GM21447 (cell line): ENCODE results near the gene NAV2.

ENCODE experiments used
- ATAC-seq: cut with Tn5 transposase; IDR thresholded peaks from one replicate; pipeline ENCODE4 v1.9.1; 2021; ENCODE audit not compliant: unreplicated experiment

The NAV2 gene

DNA sequence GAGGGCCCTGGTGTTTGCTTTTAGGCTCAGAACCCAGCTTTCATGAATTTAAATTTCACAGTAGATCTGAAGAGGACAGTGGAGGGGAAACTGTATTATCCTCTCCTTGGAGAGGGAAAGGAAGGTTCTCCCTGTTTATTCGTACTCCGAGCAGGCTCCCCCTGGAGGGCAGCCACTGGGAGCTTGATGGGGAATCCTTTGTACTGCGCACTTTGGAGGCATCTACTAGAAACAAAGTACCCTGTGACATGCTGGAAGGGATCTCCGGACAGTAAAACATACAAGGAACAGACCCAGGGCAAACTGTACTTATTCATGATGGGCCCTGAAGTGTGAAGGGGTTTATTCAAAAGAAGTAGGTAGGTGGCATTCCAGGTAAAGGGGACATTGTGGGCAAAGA, 27.2 kb downstream of the NAV2 start:
- ATAC-seq: no peak

DNA sequence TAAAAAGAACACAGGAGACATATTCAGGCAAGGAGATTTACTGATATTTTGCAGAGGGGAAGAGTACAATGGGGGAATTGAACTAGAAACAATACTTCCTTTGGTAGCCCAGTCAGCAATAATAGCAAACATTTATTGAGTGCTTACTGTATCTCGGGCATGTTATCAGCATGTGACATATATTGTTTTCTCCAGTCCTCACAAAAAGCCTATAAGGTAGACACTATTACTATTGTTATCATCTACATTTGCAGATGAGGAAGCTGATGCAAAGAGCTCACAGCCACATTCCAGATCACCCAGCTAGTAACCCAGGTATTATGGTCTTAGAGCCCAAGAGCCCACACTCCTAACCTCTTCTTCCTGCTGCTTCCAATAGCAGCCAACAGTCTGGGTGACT, 27.9 kb downstream of the NAV2 start:
- no peak for ATAC-seq

DNA sequence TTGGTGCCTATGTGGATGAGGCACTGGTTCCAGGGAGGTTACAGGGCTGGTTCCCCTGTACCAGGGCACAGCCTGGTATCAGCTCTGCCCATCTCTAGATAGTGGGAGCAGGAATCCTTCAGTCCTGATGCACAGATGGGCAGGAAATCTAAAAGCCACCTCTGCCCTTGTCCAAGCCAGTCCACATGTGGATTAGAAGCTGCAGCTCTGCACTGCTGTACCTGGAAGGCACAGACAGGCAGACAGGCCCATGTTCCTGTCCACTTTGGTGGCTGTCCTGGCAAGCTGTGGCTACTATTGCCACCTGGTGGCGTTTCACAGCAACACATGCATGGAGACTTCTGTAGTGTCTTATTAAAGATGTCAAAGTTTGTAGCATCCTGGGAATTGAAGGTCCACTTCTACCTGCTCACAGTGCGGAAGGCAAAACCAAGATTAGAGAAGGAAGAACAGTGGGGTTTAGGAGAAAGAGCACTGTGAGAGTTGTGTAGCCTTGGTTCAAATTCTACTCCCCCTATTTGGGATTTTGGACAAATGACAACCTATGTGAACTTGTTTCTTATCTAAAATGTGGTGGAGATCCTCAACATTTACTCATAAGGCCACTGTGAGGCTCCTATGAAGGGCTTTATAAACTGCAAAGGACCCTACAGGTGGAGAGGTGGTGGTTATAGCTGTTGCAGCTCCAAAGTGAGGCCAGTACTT, 30.1 kb downstream of the NAV2 start:
- peak; percentile 79 for ATAC-seq

DNA sequence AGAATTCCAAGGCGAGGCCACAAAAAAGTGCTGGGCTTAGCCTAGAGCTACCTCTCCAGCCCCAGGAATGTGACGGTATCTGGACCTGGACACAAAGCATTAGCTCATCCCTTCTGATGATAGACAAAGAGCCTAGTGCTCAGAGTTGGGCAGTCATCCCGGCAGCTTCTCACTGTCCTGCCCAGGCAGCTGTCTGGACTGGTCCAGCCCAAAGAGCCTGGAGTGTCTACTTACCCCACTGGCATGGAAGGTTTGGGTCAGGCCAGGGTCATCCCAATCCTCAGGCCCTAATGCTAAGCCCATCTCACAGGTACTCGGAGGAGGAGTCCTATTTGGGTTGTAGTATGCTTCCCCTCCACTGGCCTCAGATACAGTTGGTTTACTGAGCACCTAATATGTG, 31.0 kb downstream of the NAV2 start:
- ATAC-seq: no peak

DNA sequence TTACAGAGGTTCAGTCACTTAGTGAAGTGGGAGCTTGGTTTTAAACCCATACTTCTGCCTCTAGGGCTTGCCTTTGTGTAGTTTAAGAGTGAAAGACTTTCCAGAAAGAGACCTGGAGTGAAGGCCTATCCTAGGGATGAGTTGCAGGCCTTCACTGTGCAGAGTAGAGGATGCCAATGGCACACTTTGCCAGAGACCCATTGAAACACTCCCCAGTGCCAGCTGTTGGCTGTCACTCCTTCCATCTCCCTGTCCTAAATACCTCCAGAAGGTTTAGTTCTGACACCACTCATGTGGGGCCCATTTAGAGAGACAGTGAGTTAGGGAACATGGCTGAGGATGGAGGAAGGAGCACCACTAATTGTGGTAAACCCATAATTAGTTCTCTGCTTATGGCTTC, 31.5 kb downstream of the NAV2 start:
- ATAC-seq: no peak

DNA sequence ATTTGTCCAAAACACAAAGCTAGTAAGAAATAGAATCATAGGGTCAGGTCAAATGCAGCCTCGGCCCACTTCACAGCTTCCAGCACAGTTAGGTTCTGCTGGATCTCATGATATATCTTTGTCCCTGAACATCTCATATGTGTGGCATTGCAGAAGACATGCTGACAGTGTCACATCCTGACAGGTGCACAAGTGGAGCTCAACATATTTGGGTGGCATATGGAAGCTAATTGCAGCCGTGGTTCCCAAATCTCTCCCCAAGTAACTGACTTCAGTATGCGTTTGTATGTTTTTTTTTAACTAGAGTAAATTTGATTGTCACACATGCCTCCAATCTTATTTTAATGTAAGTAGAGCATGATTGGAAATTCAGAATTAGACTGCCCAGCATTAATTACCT, 33.4 kb downstream of the NAV2 start:
- ATAC-seq: no peak

DNA sequence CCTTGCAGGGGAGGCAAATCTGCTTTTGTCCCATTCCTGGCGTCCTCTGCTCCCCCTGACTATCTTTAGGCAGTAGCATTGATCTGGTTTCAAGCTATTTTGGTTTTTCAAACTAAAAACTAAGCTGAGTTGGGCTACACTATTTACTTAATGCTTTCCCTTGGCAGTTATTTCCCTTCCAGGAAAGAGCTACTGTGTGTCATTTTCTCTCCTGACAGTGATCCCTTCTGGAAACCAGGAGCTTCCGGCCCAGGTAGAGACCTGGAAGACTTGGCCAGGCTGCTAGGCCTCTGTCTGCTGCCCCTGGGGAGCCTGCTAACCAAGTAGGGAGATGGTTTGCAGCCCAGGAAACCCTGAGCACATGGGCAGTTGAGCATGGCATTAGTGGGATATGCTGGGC, 35.0 kb downstream of the NAV2 start:
- no peak for ATAC-seq

DNA sequence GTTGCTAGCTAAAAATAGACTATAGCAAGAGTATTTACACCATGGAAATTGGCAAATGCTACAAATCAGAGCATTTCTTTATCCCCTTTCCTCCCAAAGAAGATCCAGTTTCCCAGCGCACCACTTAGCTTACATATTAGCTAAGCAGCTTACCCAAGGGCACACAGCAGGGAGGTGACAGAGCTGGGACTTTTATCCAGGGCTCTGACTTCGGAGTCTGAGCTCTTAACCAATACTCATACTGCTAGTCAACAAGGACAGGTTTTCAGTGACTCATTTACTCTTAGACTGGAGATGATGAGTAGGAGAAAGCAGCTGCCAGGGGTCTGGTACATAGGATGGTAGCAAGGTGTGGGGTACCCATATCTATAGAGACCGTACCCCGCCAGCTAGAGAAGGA, 38.4 kb downstream of the NAV2 start:
- ATAC-seq: no peak

DNA sequence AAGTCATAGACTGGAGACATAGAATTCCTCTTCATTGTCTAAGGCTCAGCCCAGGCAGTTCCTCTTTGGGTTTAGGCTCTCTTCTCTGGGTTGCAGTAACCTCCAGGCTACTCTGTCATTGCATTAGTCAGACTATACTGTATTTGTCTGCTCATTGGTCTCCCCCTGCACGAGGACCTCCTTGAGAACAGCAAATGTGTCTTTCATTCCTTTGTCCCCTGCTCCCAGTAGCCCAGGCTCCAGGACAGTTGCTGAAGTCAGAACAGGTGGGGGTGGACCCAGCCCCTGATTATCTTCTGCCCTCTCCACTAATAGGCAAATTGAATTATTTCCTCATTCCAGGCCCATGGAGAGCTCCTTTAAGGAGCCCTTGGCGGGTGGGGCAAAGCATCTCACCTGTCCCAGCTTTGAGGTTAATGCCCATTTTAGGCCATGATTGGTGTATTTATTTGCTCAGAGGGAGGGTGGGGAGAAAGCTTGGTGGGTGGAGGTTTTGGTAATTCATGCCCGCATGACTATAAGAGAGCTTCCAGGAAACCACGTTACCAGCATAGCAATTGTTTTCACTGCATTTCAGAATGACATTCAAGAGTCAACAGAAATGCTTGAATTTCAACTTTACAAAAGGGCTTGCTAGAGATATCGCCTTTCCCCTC, 40.9 kb downstream of the NAV2 start:
- ATAC-seq: no peak

DNA sequence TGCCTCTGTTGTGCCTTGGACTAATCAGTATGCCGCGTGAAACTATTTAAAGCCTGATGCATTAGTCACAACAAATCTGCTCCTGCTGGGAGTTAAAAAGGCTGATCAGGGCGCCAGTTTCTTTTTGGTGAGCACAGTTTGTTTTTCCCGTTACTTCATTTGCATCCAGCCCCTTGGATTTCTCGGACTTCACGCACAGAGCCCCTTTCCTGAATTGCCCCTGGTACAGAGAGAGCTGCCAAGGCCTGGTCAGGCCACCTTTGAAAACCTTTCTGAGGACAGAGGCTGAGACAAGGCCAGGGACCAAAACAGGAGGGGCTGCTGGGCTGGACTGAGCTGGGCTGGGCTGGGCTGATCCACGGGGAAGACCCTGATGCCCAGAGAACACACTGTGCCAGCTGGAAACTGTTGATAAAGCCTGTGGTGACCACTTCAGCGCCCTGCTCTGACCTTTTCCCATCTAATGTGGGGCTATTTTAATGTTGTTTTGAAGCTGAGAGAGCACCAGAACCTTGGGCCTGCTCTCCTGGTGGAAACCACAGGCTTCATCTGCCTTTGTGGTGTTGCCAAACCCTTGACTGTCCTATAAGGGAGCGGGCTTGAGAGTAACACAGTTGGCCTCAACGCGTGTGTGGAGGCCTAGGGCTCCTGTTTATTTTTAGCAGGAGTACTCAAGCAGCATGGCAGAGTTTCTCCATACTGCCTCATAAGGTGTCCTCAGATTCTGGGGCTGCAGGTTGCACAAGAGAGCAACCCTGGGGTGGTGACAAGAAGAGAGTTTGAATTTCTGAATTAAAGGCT, 44.2 kb downstream of the NAV2 start:
- ATAC-seq: no peak

DNA sequence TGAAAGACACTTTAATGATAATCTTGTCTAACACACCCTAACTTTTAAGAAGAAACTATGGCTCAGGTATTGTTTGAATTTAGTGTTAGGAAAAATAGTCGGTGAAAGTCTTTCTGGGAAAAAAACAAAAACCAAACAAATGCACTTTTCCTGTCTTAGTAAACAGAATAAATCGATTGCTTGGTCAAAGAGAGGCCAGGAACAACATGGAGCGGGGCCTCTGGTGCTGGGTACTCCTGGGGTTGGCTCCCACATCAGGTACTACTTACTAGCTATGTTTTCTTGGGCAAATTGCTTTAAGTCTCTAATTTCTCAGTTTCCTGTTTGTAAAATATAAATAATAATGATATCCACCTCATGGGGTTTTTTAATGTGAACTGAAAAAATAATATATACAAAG, 46.8 kb downstream of the NAV2 start:
- no peak for ATAC-seq

DNA sequence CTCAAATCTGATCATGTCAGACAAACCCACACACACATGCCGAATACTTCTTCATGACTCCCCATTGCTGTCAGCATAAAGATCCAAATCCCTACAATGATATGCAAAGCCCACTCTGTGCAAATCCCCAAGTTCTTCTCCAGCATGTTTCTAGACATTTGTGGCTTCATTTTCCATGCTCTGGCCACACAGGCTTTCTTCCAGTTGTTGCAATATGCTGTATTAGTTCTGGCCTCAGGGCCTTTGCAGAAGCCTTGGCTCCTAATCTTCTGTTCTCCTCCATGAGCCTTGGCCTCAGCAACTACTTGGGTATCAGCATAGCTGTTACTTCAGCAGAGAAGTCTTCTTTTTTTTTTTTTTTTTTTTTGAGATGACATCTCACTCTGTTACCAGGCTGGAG, 49.6 kb downstream of the NAV2 start:
- ATAC-seq: no peak

DNA sequence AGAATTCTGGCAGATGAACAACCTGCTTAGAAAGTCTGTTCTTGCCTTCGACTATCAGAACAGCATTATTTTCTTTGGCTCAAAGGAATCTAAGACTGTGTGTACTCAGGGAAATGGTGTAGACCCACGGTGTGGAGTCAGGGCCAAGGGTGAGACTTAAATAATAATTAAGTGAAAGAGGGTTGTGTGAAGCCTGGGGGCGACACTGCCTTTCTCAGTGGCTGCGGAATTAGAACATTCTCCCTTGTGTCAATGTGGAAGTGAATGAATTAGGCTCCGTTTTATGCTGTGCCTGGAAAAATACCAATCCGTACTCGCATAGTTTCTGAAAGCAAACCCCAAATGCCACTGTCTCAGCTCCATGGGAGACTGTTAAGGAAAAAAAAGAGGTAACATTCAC, 50.7 kb downstream of the NAV2 start:
- no peak for ATAC-seq

DNA sequence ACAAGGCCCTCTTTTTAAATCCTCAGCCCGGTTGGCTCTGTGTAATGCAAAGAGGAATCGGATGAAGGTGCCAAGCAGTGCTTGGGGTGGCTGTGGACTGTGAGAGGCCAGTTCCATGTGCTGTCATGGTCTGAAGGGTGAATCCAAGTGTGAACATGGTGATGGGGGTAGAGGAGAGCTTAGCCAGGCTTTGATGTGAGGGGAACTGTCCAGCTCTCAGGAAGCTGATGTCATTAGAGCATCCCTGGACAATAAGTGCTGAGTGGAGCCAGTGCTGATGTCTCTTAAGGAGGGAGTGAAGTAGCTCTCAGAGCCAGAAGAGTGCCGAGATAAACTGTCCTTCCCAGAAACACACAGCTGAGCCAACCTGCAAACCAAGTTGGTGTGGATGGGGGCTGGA, 53.6 kb downstream of the NAV2 start:
- ATAC-seq: no peak

DNA sequence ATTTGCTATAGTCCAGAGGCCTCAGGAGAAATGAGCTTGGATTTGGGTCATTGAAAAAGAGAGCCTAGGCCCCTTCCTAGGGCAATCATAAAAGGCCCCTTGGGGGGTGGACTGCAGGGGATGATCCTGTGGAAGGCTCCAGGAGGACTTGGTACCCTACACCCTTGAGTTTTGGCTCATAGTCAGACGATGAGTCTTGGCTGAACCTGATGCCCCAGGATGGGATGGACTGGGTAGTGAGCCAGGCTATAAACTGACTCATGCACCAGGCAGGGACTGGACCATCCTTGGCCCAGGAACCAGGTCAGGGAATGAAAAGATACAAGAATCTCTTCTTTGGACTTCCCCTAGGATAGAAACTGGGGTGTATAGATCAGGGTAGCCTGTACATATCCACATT, 54.2 kb downstream of the NAV2 start:
- ATAC-seq: no peak

DNA sequence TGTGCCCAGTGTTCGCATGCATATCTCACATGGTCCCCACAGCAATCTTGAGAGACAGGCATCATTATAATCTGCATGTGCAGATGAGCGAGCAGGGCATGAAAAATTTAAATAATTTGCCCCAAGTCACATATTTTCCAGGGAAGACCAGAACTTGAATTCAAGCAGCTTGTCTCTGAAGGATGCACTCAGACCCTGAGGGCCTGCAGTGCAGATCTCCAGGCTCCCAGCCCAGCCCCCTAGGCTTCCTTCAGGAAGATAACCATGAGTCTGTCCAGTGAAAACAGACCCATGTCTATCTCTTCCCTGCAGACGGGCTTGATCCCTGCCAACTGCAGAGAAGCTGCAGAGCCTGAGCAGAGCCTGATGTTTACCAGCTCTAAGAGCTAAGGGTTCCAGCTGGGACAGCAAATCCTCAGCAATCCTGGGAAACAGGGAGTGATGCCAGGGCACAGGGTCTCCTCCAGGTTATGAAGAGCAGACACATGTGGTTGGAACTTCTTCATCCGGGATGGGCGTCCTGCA, 55.1 kb downstream of the NAV2 start:
- ATAC-seq: no peak

DNA sequence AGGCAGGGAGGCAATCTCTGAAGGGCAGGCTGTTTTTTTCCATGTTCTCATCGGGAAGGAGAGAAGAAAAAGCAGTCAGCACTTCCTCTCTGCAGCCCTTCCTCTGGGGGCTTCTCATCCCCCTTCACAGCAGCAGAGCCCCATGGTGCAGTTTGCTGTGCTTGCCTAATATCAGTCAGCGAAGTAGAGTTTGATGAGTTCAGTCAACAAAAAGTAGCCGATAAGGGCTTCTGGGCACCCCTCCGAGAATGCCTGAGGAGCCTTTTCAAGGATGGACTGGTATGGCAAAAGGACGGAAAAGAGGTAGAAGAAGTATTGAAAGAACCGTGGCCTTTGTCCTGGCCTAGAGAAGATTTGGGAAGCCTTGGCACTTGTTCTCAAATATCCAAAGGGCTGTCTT, 55.6 kb downstream of the NAV2 start:
- ATAC-seq: no peak

DNA sequence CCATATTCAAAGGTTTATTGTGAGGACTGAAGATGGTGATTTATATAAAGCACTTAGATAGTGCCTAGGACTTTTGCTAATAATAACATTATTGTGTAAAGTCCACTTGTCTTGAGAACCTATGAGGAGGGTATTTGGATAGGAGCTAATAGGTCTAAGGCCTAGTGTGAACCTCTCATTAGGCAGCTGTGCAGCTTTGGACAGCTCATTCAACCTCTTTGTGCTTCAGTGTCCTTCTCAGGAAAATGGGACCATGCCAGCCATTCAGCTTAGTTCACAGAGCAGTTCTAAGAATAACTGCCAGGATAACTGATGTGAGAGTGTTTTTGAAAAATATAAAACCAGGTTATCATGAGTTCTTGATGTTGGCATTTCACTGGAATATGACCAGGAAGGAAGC, 56.2 kb downstream of the NAV2 start:
- ATAC-seq: no peak

DNA sequence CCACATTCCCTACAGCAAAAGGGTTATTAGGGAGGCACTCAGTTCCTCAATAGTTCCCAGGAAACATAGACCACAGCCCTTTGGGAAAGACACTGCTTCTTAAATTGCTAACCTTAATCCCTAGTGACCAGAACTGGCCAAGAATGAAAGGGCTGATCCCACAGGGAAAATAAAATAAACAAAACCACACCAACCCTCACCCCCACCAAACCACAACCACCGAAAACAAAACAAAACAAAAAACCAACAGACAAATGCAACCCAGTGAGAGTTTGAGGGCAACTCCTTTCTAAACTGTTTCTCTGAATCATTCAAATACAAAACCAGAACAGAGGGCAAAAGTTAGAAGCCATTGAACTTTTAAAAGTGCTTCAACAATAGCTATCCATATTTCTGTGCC, 57.2 kb downstream of the NAV2 start:
- ATAC-seq: no peak

DNA sequence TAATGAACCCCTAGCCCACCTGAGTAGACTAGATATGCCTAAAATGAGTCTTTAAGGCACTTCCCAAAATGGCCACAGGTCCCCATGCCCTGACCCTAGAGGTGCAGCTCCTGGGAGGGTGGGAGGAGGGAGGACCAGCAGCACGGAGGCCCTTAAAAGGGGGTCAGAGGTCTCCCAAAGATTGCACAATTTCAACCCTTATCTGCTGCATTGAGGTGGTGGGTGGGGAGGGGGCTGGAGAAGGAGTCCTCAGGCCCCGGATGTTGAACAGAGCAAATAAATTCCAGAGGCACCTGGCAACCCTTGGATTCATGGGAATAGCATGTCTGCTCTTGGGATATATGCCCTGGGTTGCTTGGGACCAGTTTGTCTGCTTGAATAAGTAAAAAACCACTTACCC, 57.6 kb downstream of the NAV2 start:
- ATAC-seq: no peak

DNA sequence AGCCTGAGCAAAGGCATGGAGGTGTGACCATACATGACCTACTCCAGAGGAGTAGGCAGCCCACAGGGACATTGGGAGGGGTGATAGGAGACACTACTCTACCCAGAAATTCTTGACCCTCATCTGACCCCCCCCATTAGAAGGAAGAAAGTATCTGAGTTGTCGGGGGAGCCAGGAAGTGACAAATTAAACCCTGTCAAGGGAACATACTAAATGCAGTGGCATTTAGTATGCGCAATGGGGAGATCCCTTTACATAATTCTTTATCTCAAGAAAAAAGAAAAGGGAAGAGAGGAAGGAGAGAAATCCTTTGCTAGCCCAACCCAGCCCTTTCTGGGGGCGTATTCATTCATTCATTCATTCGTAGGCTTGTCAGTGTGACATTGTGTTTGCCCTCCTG, 58.8 kb downstream of the NAV2 start:
- ATAC-seq: no peak

DNA sequence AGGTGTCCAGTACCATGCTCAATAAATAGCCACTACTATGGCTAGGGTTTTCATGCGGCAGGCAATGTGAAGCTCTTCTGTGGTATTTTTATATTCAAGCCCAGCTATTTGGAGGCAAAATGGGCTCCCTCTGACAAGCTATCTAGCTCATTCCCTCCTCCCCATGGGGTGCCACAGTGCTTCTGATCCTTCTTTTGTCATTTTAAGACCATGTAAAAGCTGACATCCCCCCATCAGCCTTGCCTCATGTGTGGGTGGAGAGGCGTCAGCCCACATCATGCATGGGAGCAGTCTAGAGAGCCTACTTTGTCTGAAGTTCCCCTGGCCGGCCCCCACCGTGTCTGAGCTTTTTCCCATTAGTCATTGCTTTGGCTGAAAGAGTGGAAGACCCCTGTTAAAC, 59.8 kb downstream of the NAV2 start:
- ATAC-seq: no peak
